Measurements from ENCODE around the gene HRH1.
A peak's percentile ranks its signal among the peaks of the same experiment; 100 is the strongest.

HRH1 gene

GRCh38 chr3:11312166-11312565 lies 157.9 kb downstream of the HRH1 start:
- in situ Hi-C loops (cut with HindIII; ENCODE audit: low sequenced_read_pairs) = no loop called here
- no peak overlapping the region for H3K4me3 ChIP-seq (ENCODE audit: low read depth, low read length)
- TF ChIP-seq CTCF (IDR thresholded peaks at IDR 0.05; ENCODE audit: low read depth, low read length, missing control alignments) = no peak
- DNase-seq (ENCODE audit: low read depth) = peak; percentile 16
